ENCODE measurements around the gene C14orf132. TPM values are rescaled to one million over a fixed set of nuclear protein-coding genes. Genes with fewer than 3 reads are reported as not detected.

C14orf132 gene
- total and polyA plus RNA-seq, 2 donors (not counting 1 experiment from before 2014, with no cell fraction given), result 0.30 to 0.85 TPM

DNA sequence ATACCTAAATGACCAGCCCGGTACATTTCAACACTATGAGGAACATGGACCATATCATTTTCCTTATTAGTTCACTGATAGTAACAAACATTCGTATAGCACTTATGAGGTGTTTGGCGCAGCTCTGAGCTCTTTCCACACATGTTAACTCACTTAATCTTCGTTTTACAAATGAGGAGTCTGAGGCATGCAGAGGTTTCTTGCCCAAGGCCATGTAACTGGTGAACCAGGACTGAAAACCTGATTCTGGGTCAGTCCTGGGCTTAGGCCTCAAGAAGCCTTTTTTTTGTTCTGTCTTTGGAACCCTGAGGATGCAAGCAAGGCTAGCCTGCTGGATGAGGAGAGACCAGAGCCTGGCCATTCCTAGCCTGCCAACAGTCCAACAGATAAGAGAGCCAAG is 55.0 kb downstream of the C14orf132 start:
- no peak for DNase-seq
- H3K27ac ChIP-seq (ENCODE audit: low read length in 2 of 2), result no peak overlapping the region
- no peak overlapping the region for H3K4me2 ChIP-seq (replicated peaks; ENCODE audit: low read depth, low read length, poor library complexity, severe bottlenecking)
- no peaks in the 10 kb centered on the region for H4K20me1 ChIP-seq (ENCODE audit: control insufficient read depth, insufficient read depth, low read length, poor library complexity, severe bottlenecking)
- H3K9me3 Mint-ChIP-seq (ENCODE audit: insufficient read depth), result no peaks in the 10 kb centered on the region
- TF ChIP-seq EZH2 (IDR thresholded peaks at IDR 0.05; ENCODE audit: borderline replicate concordance, insufficient read depth, low read depth, low read length, poor library complexity, severe bottlenecking), result no peak
- TF ChIP-seq, protein P1, sequence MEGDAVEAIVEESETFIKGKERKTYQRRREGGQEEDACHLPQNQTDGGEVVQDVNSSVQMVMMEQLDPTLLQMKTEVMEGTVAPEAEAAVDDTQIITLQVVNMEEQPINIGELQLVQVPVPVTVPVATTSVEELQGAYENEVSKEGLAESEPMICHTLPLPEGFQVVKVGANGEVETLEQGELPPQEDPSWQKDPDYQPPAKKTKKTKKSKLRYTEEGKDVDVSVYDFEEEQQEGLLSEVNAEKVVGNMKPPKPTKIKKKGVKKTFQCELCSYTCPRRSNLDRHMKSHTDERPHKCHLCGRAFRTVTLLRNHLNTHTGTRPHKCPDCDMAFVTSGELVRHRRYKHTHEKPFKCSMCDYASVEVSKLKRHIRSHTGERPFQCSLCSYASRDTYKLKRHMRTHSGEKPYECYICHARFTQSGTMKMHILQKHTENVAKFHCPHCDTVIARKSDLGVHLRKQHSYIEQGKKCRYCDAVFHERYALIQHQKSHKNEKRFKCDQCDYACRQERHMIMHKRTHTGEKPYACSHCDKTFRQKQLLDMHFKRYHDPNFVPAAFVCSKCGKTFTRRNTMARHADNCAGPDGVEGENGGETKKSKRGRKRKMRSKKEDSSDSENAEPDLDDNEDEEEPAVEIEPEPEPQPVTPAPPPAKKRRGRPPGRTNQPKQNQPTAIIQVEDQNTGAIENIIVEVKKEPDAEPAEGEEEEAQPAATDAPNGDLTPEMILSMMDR (IDR thresholded peaks at IDR 0.05), result no peak
- WGBS (ENCODE audit: insufficient coverage), result 100% methylated on average over 3 of the region's 4 CpGs
- peaks cover 4% of the 10 kb centered on the region for H3K27me3 Mint-ChIP-seq
- H3K9me3 ChIP-seq (ENCODE audit: control extremely low read depth in 1 of 3, control insufficient read depth in 2 of 3, insufficient read depth in 1 of 3, low read length in 2 of 3), result no peaks in the 10 kb centered on the region
- no peak overlapping the region for H3K27ac Mint-ChIP-seq
- intact Hi-C loops (cut with micrococcal nuclease), result no loop called here
- H3K4me1 Mint-ChIP-seq, result no peaks in the 10 kb centered on the region
- H3K4me3 ChIP-seq (ENCODE audit: control extremely low read depth in 1 of 5, extremely low read depth in 1 of 5, insufficient read depth in 1 of 5, low read depth in 2 of 5, low read length in 4 of 5), result no peak overlapping the region
- ChIA-PET CTCF (no interaction called here), POLR2A (no interaction called here)
- no peaks in the 10 kb centered on the region for H3K79me2 ChIP-seq (ENCODE audit: control insufficient read depth, insufficient read depth, low read length)
- H3K4me3 Mint-ChIP-seq, result no peak overlapping the region
- no peak overlapping the region for H2AFZ ChIP-seq (ENCODE audit: insufficient read depth, low read depth, low read length, poor library complexity, severe bottlenecking)
- no peak overlapping the region for H3K9ac ChIP-seq (ENCODE audit: low read length)
- H3K36me3 ChIP-seq (replicated peaks in 1 of 2; ENCODE audit: control extremely low read depth in 1 of 2, control insufficient read depth in 1 of 2, extremely low read depth in 1 of 2, insufficient read depth in 2 of 2, low read length in 1 of 2), result no peaks in the 10 kb centered on the region
- H3K27me3 ChIP-seq (replicated peaks in 1 of 4; ENCODE audit: control extremely low read depth in 1 of 4, control insufficient read depth in 3 of 4, insufficient read depth in 4 of 4, low read length in 3 of 4), result peaks cover 0 to 8% (median 0%) of the 10 kb centered on the region in 4 experiments
- H3K4me1 ChIP-seq (ENCODE audit: control insufficient read depth in 2 of 2, insufficient read depth in 2 of 2, low read length in 2 of 2), result no peaks in the 10 kb centered on the region
- ATAC-seq (ENCODE audit: low read depth), result no peak

DNA sequence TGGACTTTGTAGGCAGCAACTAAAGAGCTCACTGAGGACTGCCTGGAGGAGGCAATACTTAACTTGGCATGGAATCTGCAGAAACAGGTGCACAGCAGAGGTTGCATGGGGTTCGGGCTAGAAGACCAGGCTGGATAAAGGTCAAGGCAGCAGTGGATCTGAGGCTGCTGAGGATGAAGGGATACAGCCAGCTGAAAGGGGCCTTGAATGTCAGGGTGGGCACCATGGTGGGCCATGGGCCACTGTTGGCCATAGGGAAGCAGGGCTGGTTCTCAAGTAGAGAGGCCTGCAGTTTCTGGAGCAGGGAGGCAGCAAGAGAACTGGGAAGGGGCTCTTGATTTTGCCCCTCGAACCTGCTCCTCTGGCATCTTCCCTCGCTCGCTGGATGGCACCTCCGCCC is 55.5 kb downstream of the C14orf132 start:
- Histone ChIP-seq H3K9ac (ENCODE audit: low read length) (no peak overlapping the region), H3K27me3 (replicated peaks in 1 of 4; ENCODE audit: control extremely low read depth in 1 of 4, control insufficient read depth in 3 of 4, insufficient read depth in 4 of 4, low read length in 3 of 4) (peaks cover 0 to 8% (median 0%) of the 10 kb centered on the region in 4 experiments), H3K79me2 (ENCODE audit: control insufficient read depth, insufficient read depth, low read length) (no peaks in the 10 kb centered on the region), H3K9me3 (ENCODE audit: control extremely low read depth in 1 of 3, control insufficient read depth in 2 of 3, insufficient read depth in 1 of 3, low read length in 2 of 3) (no peaks in the 10 kb centered on the region), H3K36me3 (replicated peaks in 1 of 2; ENCODE audit: control extremely low read depth in 1 of 2, control insufficient read depth in 1 of 2, extremely low read depth in 1 of 2, insufficient read depth in 2 of 2, low read length in 1 of 2) (no peaks in the 10 kb centered on the region), H4K20me1 (ENCODE audit: control insufficient read depth, insufficient read depth, low read length, poor library complexity, severe bottlenecking) (no peaks in the 10 kb centered on the region), H3K4me3 (ENCODE audit: control extremely low read depth in 1 of 5, extremely low read depth in 1 of 5, insufficient read depth in 1 of 5, low read depth in 2 of 5, low read length in 4 of 5) (no peak overlapping the region), H3K4me2 (replicated peaks; ENCODE audit: low read depth, low read length, poor library complexity, severe bottlenecking) (no peak overlapping the region), H2AFZ (ENCODE audit: insufficient read depth, low read depth, low read length, poor library complexity, severe bottlenecking) (no peak overlapping the region), H3K27ac (ENCODE audit: low read length in 2 of 2) (no peak overlapping the region), H3K4me1 (ENCODE audit: control insufficient read depth in 2 of 2, insufficient read depth in 2 of 2, low read length in 2 of 2) (no peaks in the 10 kb centered on the region)
- H3K4me3 Mint-ChIP-seq, result no peak overlapping the region
- ATAC-seq (ENCODE audit: low read depth) (no peak), DNase-seq (no peak)
- intact Hi-C loops (cut with micrococcal nuclease), result no loop called here
- H3K27me3 Mint-ChIP-seq, result peaks cover 4% of the 10 kb centered on the region
- WGBS (ENCODE audit: insufficient coverage), result 83% methylated on average over 5 of the region's 5 CpGs
- ChIA-PET POLR2A (no interaction called here), CTCF (no interaction called here)
- no peaks in the 10 kb centered on the region for H3K4me1 Mint-ChIP-seq
- TF ChIP-seq, protein P1 (IDR thresholded peaks at IDR 0.05), result no peak
- TF ChIP-seq EZH2 (IDR thresholded peaks at IDR 0.05; ENCODE audit: borderline replicate concordance, insufficient read depth, low read depth, low read length, poor library complexity, severe bottlenecking), result no peak
- H3K27ac Mint-ChIP-seq, result no peak overlapping the region
- no peaks in the 10 kb centered on the region for H3K9me3 Mint-ChIP-seq (ENCODE audit: insufficient read depth)

Measured in B cell (primary cell).